OCI-LY1 (cell line): ENCODE results near the gene GUCY1B1.

Experiments
- EZH2 ChIP-seq: fragments of 200-600 bp; sonication (generic), shearing (Covaris generic); IDR thresholded peaks from 2 replicates; pipeline ENCODE4 v1.8.0; 2017; ENCODE audit warnings: borderline replicate concordance, mixed run types, mild to moderate bottlenecking, antibody characterized with exemption, low read length, moderate library complexity, mixed read lengths
- TF ChIP-seq, protein P1 (sequence below): fragments of 200-600 bp; sonication (generic), shearing (Covaris generic); IDR thresholded peaks from 2 replicates; pipeline ENCODE4 v1.5.1; 2017; ENCODE audit warnings: mild to moderate bottlenecking, antibody characterized with exemption, low read length, moderate library complexity, mixed read lengths

DNA sequence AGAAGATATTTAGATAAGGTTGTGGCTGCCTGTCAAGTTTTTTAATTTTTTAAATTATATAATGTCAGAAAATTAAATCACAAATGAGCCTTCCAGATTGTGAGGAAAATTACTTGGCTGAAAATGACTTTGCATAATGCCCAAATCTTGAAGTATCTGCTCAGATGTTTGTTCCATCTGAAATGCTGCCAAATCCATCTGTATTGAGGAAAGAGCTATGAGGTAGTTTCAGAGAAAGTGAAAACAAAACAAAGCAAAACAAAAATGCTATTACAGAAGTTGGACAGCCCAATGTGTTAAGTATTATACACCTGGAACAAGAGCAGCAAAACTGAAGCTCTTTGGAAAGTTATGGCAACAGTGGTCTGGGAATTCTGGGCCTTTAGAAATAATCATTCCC lies 23.3 kb upstream of the GUCY1B1 start:
- TF ChIP-seq, protein P1, sequence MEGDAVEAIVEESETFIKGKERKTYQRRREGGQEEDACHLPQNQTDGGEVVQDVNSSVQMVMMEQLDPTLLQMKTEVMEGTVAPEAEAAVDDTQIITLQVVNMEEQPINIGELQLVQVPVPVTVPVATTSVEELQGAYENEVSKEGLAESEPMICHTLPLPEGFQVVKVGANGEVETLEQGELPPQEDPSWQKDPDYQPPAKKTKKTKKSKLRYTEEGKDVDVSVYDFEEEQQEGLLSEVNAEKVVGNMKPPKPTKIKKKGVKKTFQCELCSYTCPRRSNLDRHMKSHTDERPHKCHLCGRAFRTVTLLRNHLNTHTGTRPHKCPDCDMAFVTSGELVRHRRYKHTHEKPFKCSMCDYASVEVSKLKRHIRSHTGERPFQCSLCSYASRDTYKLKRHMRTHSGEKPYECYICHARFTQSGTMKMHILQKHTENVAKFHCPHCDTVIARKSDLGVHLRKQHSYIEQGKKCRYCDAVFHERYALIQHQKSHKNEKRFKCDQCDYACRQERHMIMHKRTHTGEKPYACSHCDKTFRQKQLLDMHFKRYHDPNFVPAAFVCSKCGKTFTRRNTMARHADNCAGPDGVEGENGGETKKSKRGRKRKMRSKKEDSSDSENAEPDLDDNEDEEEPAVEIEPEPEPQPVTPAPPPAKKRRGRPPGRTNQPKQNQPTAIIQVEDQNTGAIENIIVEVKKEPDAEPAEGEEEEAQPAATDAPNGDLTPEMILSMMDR = no peak
- no peak for TF ChIP-seq EZH2
